ENCODE data around the gene RAB11FIP4. TPM values are rescaled to one million over a fixed set of nuclear protein-coding genes. Genes with fewer than 3 reads are reported as not detected.

Gene RAB11FIP4
- total and polyA plus RNA-seq, 10 of the 15 experiments (the other 5 are each of a cell fraction or from before 2014, with no cell fraction given), result 1.4 to 27.0 (median 17.6) TPM

- Histone ChIP-seq H3K27ac (ENCODE audit: control insufficient read depth, insufficient read depth) (no peak overlapping the region), H3K4me1 (ENCODE audit: control insufficient read depth, insufficient read depth, low read length) (no peaks in the 10 kb centered on the region), H2AFZ (ENCODE audit: control insufficient read depth, low read depth, low read length) (no peak overlapping the region), H3K4me3 (no peak overlapping the region), H4K20me1 (ENCODE audit: control insufficient read depth, insufficient read depth) (no peaks in the 10 kb centered on the region; the same call in 1 of the 2 replicates), H3K36me3 (ENCODE audit: control insufficient read depth in 2 of 2, insufficient read depth in 2 of 2, low read length in 1 of 2) (no peaks in the 10 kb centered on the region), H3K79me2 (ENCODE audit: control insufficient read depth, insufficient read depth, low read length) (no peaks in the 10 kb centered on the region), H3K4me2 (ENCODE audit: control insufficient read depth, insufficient read depth) (no peak overlapping the region), H3K27me3 (replicated peaks in 1 of 2; ENCODE audit: control insufficient read depth in 2 of 2, insufficient read depth in 2 of 2, low read length in 1 of 2) (peaks cover 12% of the 10 kb centered on the region in 2 experiments), H3K9ac (ENCODE audit: control insufficient read depth, insufficient read depth, low read length) (no peak overlapping the region), H3K9me3 (replicated peaks; ENCODE audit: control insufficient read depth, insufficient read depth, low read length) (no peaks in the 10 kb centered on the region)
- BruUV-seq (replicated peaks), result no TSS peak
- DNase-seq (ENCODE audit: low read depth, low spot score) (no peak), FAIRE-seq (no peak), ATAC-seq (no peak)
- intact Hi-C loops (cut with micrococcal nuclease; ENCODE audit: unreplicated experiment) (no loop called here), in situ Hi-C loops (cut with MboI) (no loop called here)
- no peak for TF ChIP-seq ZNF687 (IDR thresholded peaks at IDR 0.05)
- TF ChIP-seq ZNF24 (IDR thresholded peaks at IDR 0.05), result no peak
- no peak for TF ChIP-seq JUND (IDR thresholded peaks at IDR 0.05; ENCODE audit: low read depth, low read length)
- TF ChIP-seq TCF3 (IDR thresholded peaks at IDR 0.05; ENCODE audit: borderline replicate concordance, insufficient read depth, low read depth, low read length), result no peak
- no peak for TF ChIP-seq SUPT20H (IDR thresholded peaks at IDR 0.05; ENCODE audit: borderline replicate concordance, control insufficient read depth, low read depth, low read length)
- TF ChIP-seq USF2 (IDR thresholded peaks at IDR 0.05; ENCODE audit: borderline replicate concordance, low read depth, low read length), result no peak
- 66% methylated on average over 17 of the region's 17 CpGs for WGBS (ENCODE audit: insufficient coverage, insufficient replicate concordance, low lambda C conversion rate, missing lambda C conversion rate)
- ChIA-PET RAD21 (ENCODE audit: unreplicated experiment) (no interaction called here), POLR2A (no interaction called here), CTCF (interaction anchor here (0.7 kb wide), 1 partner anchor 86 kb away, joined by 3 read pairs; no protein-coding TSS in a partner anchor), SMC1A (ENCODE audit: uncharacterized antibody, unreplicated experiment) (no interaction called here)
Observed at GRCh38 chr17:31392856-31393748, 1.6 kb downstream of the RAB11FIP4 start.
